IMR-90 (cell line): ENCODE data around the gene FYCO1. TPM values are rescaled to one million over a fixed set of nuclear protein-coding genes. Genes with fewer than 3 reads are reported as not detected.

Experiments
- ATAC-seq: fragments of 200-7000 bp; cut with Tn5 transposase; 2 replicates; pipeline ENCODE4 v1.9.1; 2020; ENCODE audit warnings: low read depth, mild to moderate bottlenecking, moderate library complexity
- BruUV-seq: library from RNA; stranded (reverse); fragments of 400-500 nt; replicated peaks from 2 replicates; lab custom pipeline; 2021; lab: Mats Ljungman, UMichigan
- CTCF ChIA-PET: fragments of 300-600 bp; formaldehyde crosslinking; extraction: SDS; loops from one replicate; lab custom pipeline; 2021; ENCODE audit warnings: antibody characterized with exemption; lab: Yijun Ruan, JAX
- POLR2A ChIA-PET: fragments of 300-600 bp; sonication (Branson Sonifier 250); formaldehyde crosslinking; loops from one replicate; lab custom pipeline; 2022; ENCODE audit warnings: antibody characterized with exemption; ENCODE audit not compliant: unreplicated experiment; lab: Charles Lee
- DNase-seq: peaks from one replicate; pipeline ENCODE4 v3.0.0; 2013
- H2AFZ ChIP-seq: replicated peaks from 2 replicates; pipeline ENCODE3; 2013; ENCODE audit warnings: low read length, mild to moderate bottlenecking; ENCODE audit not compliant: poor library complexity
- H2AK5ac ChIP-seq: 2 replicates; pipeline ENCODE4 v1.6.1; 2013; ENCODE audit warnings: low read depth, low read length, inconsistent platforms
- H2AK9ac ChIP-seq: replicated peaks from 2 replicates; pipeline ENCODE3; 2013; ENCODE audit warnings: mild to moderate bottlenecking, low read depth, low read length, moderate library complexity; ENCODE audit not compliant: poor library complexity
- H2BK120ac ChIP-seq: 2 replicates; pipeline ENCODE4 v1.6.1; 2013; ENCODE audit warnings: low read depth, low read length, inconsistent platforms
- H2BK15ac ChIP-seq: 3 replicates; pipeline ENCODE4 v1.6.1; 2013; ENCODE audit warnings: low read depth, low read length, inconsistent platforms
- H2BK20ac ChIP-seq: 2 replicates; pipeline ENCODE4 v1.6.1; 2013; ENCODE audit warnings: low read depth, mild to moderate bottlenecking, inconsistent platforms, low read length, moderate library complexity
- H2BK5ac ChIP-seq: 2 replicates; pipeline ENCODE4 v1.6.1; 2013; ENCODE audit warnings: mild to moderate bottlenecking, low read depth, low read length, inconsistent platforms; ENCODE audit not compliant: poor library complexity, severe bottlenecking
- H3K14ac ChIP-seq: replicated peaks from 2 replicates; pipeline ENCODE4 v1.6.1; 2013; ENCODE audit warnings: low read depth, low read length, inconsistent platforms
- H3K18ac ChIP-seq: 2 replicates; pipeline ENCODE4 v1.6.1; 2013; ENCODE audit warnings: low read depth, low read length, control low read depth
- H3K23ac ChIP-seq: 2 replicates; pipeline ENCODE4 v1.6.1; 2013; ENCODE audit warnings: low read depth, low read length, inconsistent platforms
- H3K27ac ChIP-seq: 2 replicates; pipeline ENCODE4 v1.5.1; 2013; ENCODE audit warnings: mild to moderate bottlenecking, control low read depth, low read length; ENCODE audit not compliant: insufficient read depth
- H3K27me3 ChIP-seq: 2 replicates; pipeline ENCODE4 v1.6.1; 2013; ENCODE audit warnings: low read length; ENCODE audit not compliant: control insufficient read depth, insufficient read depth
- H3K36me3 ChIP-seq: 2 replicates; pipeline ENCODE4 v1.6.1; 2013; ENCODE audit warnings: low read length, mixed read lengths; ENCODE audit not compliant: control insufficient read depth, insufficient read depth
- H3K4ac ChIP-seq: 2 replicates; pipeline ENCODE4 v1.6.1; 2013; ENCODE audit warnings: low read depth, low read length, inconsistent platforms
- H3K4me1 ChIP-seq: 2 replicates; pipeline ENCODE4 v1.6.1; 2013; ENCODE audit warnings: low read length, mixed read lengths; ENCODE audit not compliant: control insufficient read depth, insufficient read depth
- H3K4me2 ChIP-seq: 2 replicates; pipeline ENCODE4 v1.6.1; 2013; ENCODE audit warnings: low read depth, mild to moderate bottlenecking, control low read depth, low read length, moderate library complexity
- H3K4me3 ChIP-seq: 2 replicates; pipeline ENCODE4 v1.5.1; 2013; ENCODE audit warnings: low read depth, mild to moderate bottlenecking, control low read depth, low read length, moderate library complexity; ENCODE audit not compliant: insufficient read depth
- H3K56ac ChIP-seq: 2 replicates; pipeline ENCODE4 v1.6.1; 2013; ENCODE audit warnings: low read length, inconsistent platforms; ENCODE audit not compliant: insufficient read depth; ENCODE audit errors: extremely low read depth
- H3K79me1 ChIP-seq, 2 experiments: 2 replicates each; pipeline ENCODE4 v1.6.1; 2013; ENCODE audit warnings: low read length in 2 of 2, inconsistent platforms in 1 of 2, low read depth in 1 of 2
- H3K9ac ChIP-seq: 2 replicates; pipeline ENCODE4 v1.6.1; 2013; ENCODE audit warnings: low read depth, low read length, control low read depth
- H3K9me1 ChIP-seq: 2 replicates; pipeline ENCODE4 v1.6.1; 2013; ENCODE audit warnings: low read length, inconsistent platforms; ENCODE audit not compliant: insufficient read depth
- H3K9me3 ChIP-seq: 2 replicates; pipeline ENCODE4 v1.6.1; 2013; ENCODE audit warnings: low read length; ENCODE audit not compliant: control insufficient read depth, insufficient read depth
- H4K20me1 ChIP-seq: 2 replicates; pipeline ENCODE4 v1.6.1; 2013; ENCODE audit warnings: low read length, inconsistent platforms; ENCODE audit not compliant: insufficient read depth
- H4K5ac ChIP-seq: 2 replicates; pipeline ENCODE4 v1.6.1; 2013; ENCODE audit warnings: mild to moderate bottlenecking, low read depth, low read length, control low read depth
- H4K8ac ChIP-seq, 2 experiments: 2 replicates each; pipeline ENCODE4 v1.6.1; 2013; ENCODE audit warnings: low read depth in 2 of 2, low read length in 2 of 2, control low read depth in 1 of 2, inconsistent platforms in 1 of 2
- H4K91ac ChIP-seq: 2 replicates; pipeline ENCODE4 v1.6.1; 2013; ENCODE audit warnings: low read depth, low read length, inconsistent platforms; ENCODE audit not compliant: insufficient read depth
- BHLHE40 ChIP-seq: fragments of 150-350 bp; IDR thresholded peaks from 2 replicates; pipeline ENCODE4 v1.6.1; 2016; ENCODE audit warnings: mild to moderate bottlenecking, low read depth, low read length
- CEBPB ChIP-seq: IDR thresholded peaks from 2 replicates; pipeline ENCODE4 v1.6.1; 2012; ENCODE audit warnings: low read depth, low read length, improper control_type of control experiment
- CHD1 ChIP-seq: IDR thresholded peaks from 2 replicates; pipeline ENCODE4 v1.6.1; 2012; ENCODE audit warnings: low read depth, low read length, improper control_type of control experiment
- CTCF ChIP-seq: conservative IDR thresholded peaks from 2 replicates; pipeline ENCODE4 v1.5.1; 2012; ENCODE audit warnings: mild to moderate bottlenecking, low read depth, low read length, improper control_type of control experiment
- ELK1 ChIP-seq: fragments of 150-350 bp; IDR thresholded peaks from 2 replicates; pipeline ENCODE4 v1.6.1; 2016; ENCODE audit warnings: low read depth, mild to moderate bottlenecking, low read length, moderate library complexity, borderline replicate concordance
- FOS ChIP-seq: fragments of 150-350 bp; IDR thresholded peaks from 2 replicates; pipeline ENCODE4 v1.6.1; 2016; ENCODE audit warnings: low read depth, low read length
- MAFK ChIP-seq: IDR thresholded peaks from 2 replicates; pipeline ENCODE4 v1.6.1; 2012; ENCODE audit warnings: low read depth, low read length, improper control_type of control experiment
- MAZ ChIP-seq: IDR thresholded peaks from 2 replicates; pipeline ENCODE4 v1.6.1; 2012; ENCODE audit warnings: low read depth, mild to moderate bottlenecking, low read length, improper control_type of control experiment, moderate library complexity, borderline replicate concordance
- MXI1 ChIP-seq: IDR thresholded peaks from 2 replicates; pipeline ENCODE4 v1.6.1; 2012; ENCODE audit warnings: low read depth, mild to moderate bottlenecking, low read length, moderate library complexity, borderline replicate concordance
- NFE2L2 ChIP-seq: fragments of 150-350 bp; IDR thresholded peaks from 2 replicates; pipeline ENCODE4 v1.6.1; 2016; ENCODE audit warnings: low read depth, mild to moderate bottlenecking, low read length
- POLR2A ChIP-seq: IDR thresholded peaks from 2 replicates; pipeline ENCODE4 v1.6.1; 2012; ENCODE audit warnings: mild to moderate bottlenecking, low read depth, low read length
- RAD21 ChIP-seq: IDR thresholded peaks from 2 replicates; pipeline ENCODE4 v1.6.1; 2012; ENCODE audit warnings: low read length, improper control_type of control experiment
- RCOR1 ChIP-seq: IDR thresholded peaks from 2 replicates; pipeline ENCODE4 v1.6.1; 2012; ENCODE audit warnings: mild to moderate bottlenecking, low read length, improper control_type of control experiment; ENCODE audit not compliant: insufficient replicate concordance
- RFX5 ChIP-seq: IDR thresholded peaks from 2 replicates; pipeline ENCODE4 v1.8.0; 2012; ENCODE audit warnings: low read depth, mild to moderate bottlenecking, low read length, moderate library complexity
- SMC3 ChIP-seq: fragments of 150-350 bp; IDR thresholded peaks from 2 replicates; pipeline ENCODE4 v1.6.1; 2016; ENCODE audit warnings: low read depth, mild to moderate bottlenecking, antibody characterized with exemption, low read length, moderate library complexity
- USF2 ChIP-seq: fragments of 150-350 bp; IDR thresholded peaks from 2 replicates; pipeline ENCODE4 v1.6.1; 2017; ENCODE audit warnings: mild to moderate bottlenecking, antibody characterized with exemption, low read length, low read depth
- WGBS, 2 experiments: methylation state at CpG; one replicate each; pipeline versions ENCODE4 v1.1.5 to v1.1.7; 2013; ENCODE audit warnings: missing lambda C conversion rate in 2 of 2; ENCODE audit not compliant: insufficient read length in 1 of 2; ENCODE audit errors: extremely low coverage in 2 of 2; 5-methylcytosine and 5-hydroxymethylcytosine counted together
- dilution Hi-C: fragments of 300-500 bp; cut with HindIII; formaldehyde crosslinking; loops from one replicate; pipeline ENCODE4 v1.14.3; 2018; ENCODE audit warnings: low sequenced_read_pairs; ENCODE audit not compliant: unreplicated experiment
- in situ Hi-C: fragments of 300-500 bp; cut with MboI; formaldehyde crosslinking; loops from 3 replicates; pipeline ENCODE4 v1.14.3; 2019; ENCODE audit warnings: low sequenced_read_pairs, inconsistent platforms, mixed read lengths
- intact Hi-C: fragments of 100-400 bp; cut with micrococcal nuclease; formaldehyde crosslinking; loops from 2 replicates; pipeline ENCODE4 v1.10.0; 2022
- polyA plus RNA-seq, 3 experiments: library from polyadenylated mRNA; depleted of rRNA; stranded (reverse); fragments of >200 nt; gene quantifications; 2 replicates each; pipeline ENCODE4 v1.2.3, GENCODE V29; 2012; ENCODE audit warnings: low replicate concordance in 1 of 3
- total RNA-seq: library from RNA; depleted of rRNA; stranded (reverse); fragments of >200 nt; gene quantifications from 2 replicates; pipeline ENCODE4 v1.2.3, GENCODE V29; 2012

FYCO1 gene
- total and polyA plus RNA-seq, 2 of the 4 experiments (the other 2 are of a cell fraction) = 13.7 to 20.1 TPM

GRCh38 chr3:45997942-45998341 is 2.3 kb upstream of the FYCO1 start:
- no peak overlapping the region for H2AK9ac ChIP-seq
- H2BK5ac ChIP-seq = no peak overlapping the region
- in situ Hi-C loops (no loop called here), dilution Hi-C loops (no loop called here), intact Hi-C loops (no loop called here)
- no peak overlapping the region for H4K8ac ChIP-seq
- H3K4me2 ChIP-seq = no peak overlapping the region
- H2AFZ ChIP-seq = no peak overlapping the region
- H3K9ac ChIP-seq = no peak overlapping the region
- ChIA-PET CTCF (interaction anchor here (0.6 kb wide), 1 partner anchor 67 kb away, joined by 4 read pairs; no protein-coding TSS in a partner anchor), POLR2A (no interaction called here)
- H3K23ac ChIP-seq = no peak overlapping the region
- no peak overlapping the region for H4K5ac ChIP-seq
- H3K79me1 ChIP-seq = peaks cover 11 to 29% of the 10 kb centered on the region in 2 experiments
- no peak overlapping the region for H3K14ac ChIP-seq
- no peak overlapping the region for H2BK20ac ChIP-seq
- no peak overlapping the region for H3K27ac ChIP-seq
- no peaks in the 10 kb centered on the region for H3K36me3 ChIP-seq
- ATAC-seq = no peak
- H2AK5ac ChIP-seq = no peak overlapping the region
- no CpG with 5 or more reads among the region's 2 CpGs for WGBS, 2 experiments
- no peak overlapping the region for H4K91ac ChIP-seq
- no peak overlapping the region for H2BK15ac ChIP-seq
- peaks cover 10% of the 10 kb centered on the region for H3K4me1 ChIP-seq
- no peaks in the 10 kb centered on the region for H3K9me3 ChIP-seq
- H3K4me3 ChIP-seq = no peak overlapping the region
- no TSS peak for BruUV-seq
- H2BK120ac ChIP-seq = no peak overlapping the region
- DNase-seq = no peak
- H3K18ac ChIP-seq = no peak overlapping the region
- no peak overlapping the region for H3K56ac ChIP-seq
- no peaks in the 10 kb centered on the region for H4K20me1 ChIP-seq
- H3K27me3 ChIP-seq = peaks cover 1% of the 10 kb centered on the region
- peaks cover 17% of the 10 kb centered on the region for H3K9me1 ChIP-seq
- TF ChIP-seq RFX5 (no peak), RCOR1 (no peak), MAZ (no peak), CHD1 (no peak), MXI1 (no peak), RAD21 (no peak), BHLHE40 (no peak), NFE2L2 (no peak), SMC3 (no peak), ELK1 (no peak), USF2 (no peak), MAFK (no peak), FOS (no peak), CEBPB (no peak), CTCF (no peak), POLR2A (no peak)
- H3K4ac ChIP-seq = no peak overlapping the region
